Bronchial epithelial cell (primary cell): ENCODE measurements around the gene ZNF70. TPM values are rescaled to one million over a fixed set of nuclear protein-coding genes. Genes with fewer than 3 reads are reported as not detected.
A peak's percentile ranks its signal among the peaks of the same experiment; 100 is the strongest.

Experiments
- DNase-seq: peaks from one replicate; pipeline ENCODE4 v3.0.0-alpha.2; 2010; ENCODE audit warnings: low read depth
- FAIRE-seq: peaks from 2 replicates; lab custom pipeline; 2011; peaks lifted over from hg19 to GRCh38; lab: Jason Lieb, UNC
- H3K27me3 ChIP-seq: 2 replicates; pipeline ENCODE4 v1.5.1; 2011; ENCODE audit warnings: low read length; ENCODE audit not compliant: control insufficient read depth, insufficient read depth
- H3K36me3 ChIP-seq: 2 replicates; pipeline ENCODE4 v1.5.1; 2011; ENCODE audit warnings: low read length; ENCODE audit not compliant: control insufficient read depth, insufficient read depth
- H3K4me3 ChIP-seq: 2 replicates; pipeline ENCODE4 v1.5.1; 2011; ENCODE audit warnings: mild to moderate bottlenecking, low read depth, low read length, control low read depth
- total RNA-seq: library from RNA; depleted of rRNA; stranded (reverse); fragments of >200 nt; gene quantifications from 2 replicates; pipeline ENCODE4 v1.2.1, GENCODE V29; 2014
- TF ChIP-seq, protein P1 (sequence below): IDR thresholded peaks from 2 replicates; pipeline ENCODE4 v1.5.1; 2011; ENCODE audit warnings: mild to moderate bottlenecking, moderate library complexity, low read length, control low read depth, inconsistent platforms; ENCODE audit not compliant: insufficient read depth, severe bottlenecking

The ZNF70 gene
- total RNA-seq, 1 donor from 2014 or later, result 1.3 TPM

GRCh38 chr22:23767303-23767672 is 16.4 kb upstream of the ZNF70 start:
- no peaks in the 10 kb centered on the region for H3K27me3 ChIP-seq
- DNase-seq, result no peak
- TF ChIP-seq, protein P1, sequence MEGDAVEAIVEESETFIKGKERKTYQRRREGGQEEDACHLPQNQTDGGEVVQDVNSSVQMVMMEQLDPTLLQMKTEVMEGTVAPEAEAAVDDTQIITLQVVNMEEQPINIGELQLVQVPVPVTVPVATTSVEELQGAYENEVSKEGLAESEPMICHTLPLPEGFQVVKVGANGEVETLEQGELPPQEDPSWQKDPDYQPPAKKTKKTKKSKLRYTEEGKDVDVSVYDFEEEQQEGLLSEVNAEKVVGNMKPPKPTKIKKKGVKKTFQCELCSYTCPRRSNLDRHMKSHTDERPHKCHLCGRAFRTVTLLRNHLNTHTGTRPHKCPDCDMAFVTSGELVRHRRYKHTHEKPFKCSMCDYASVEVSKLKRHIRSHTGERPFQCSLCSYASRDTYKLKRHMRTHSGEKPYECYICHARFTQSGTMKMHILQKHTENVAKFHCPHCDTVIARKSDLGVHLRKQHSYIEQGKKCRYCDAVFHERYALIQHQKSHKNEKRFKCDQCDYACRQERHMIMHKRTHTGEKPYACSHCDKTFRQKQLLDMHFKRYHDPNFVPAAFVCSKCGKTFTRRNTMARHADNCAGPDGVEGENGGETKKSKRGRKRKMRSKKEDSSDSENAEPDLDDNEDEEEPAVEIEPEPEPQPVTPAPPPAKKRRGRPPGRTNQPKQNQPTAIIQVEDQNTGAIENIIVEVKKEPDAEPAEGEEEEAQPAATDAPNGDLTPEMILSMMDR, result no peak
- FAIRE-seq, result no peak
- peak overlapping the region; percentile 83 for H3K4me3 ChIP-seq
- H3K36me3 ChIP-seq, result no peaks in the 10 kb centered on the region

DNA sequence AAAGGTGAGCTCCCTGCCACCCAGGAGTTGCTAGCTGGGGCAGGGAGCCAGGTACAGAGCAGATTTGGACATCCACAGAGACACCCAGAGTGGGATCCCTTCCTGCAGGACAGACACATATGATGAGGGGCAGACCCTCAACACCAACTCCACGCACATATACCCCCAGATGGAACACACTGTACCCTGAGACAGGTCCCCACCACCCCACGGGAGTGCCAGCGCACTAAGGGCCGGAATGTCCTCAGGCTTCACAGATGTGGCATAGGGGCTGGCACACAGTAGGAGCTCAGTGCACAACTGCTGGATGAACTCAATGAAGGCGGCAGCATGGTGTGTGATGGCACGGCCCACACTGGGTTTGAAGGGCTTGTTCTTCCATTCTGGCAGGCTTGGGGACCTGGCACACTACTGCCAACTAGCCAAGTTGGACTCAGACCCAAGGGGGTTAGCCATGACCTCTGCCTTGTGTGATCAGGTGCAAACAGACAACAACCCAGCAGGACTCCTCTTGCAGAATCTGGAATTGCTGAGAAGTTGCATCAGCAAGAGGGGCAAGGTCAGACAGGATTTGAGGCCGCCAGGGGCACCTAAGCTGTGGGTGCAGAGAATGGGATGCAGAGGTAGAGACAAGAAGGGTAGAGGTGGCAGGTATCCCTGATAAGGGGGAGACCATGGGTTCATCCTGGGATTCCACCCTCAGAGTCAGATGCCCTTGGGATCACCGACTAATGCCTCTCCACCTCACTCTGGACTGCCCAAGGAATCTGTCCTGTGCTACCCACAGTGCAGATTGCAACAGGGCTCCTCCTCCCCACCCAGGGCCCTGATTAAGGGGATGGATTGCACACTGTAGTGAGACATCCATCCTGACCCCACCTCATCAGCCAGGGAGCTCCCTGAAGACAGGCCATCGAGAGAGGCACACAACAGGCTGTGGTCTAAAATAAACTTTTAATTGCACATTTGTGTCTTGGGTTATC is 14.3 kb upstream of the ZNF70 start:
- DNase-seq (no peak), FAIRE-seq (peak; percentile 52)
- H3K27me3 ChIP-seq, result no peaks in the 10 kb centered on the region
- no peaks in the 10 kb centered on the region for H3K36me3 ChIP-seq
- no peak overlapping the region for H3K4me3 ChIP-seq
- TF ChIP-seq, protein P1, result no peak

- TF ChIP-seq, protein P1, result no peak
- no peak for FAIRE-seq
- no peak overlapping the region for H3K4me3 ChIP-seq
- no peaks in the 10 kb centered on the region for H3K36me3 ChIP-seq
- no peaks in the 10 kb centered on the region for H3K27me3 ChIP-seq
- DNase-seq, result no peak
Observed at GRCh38 chr22:23763954-23764353, 13.0 kb upstream of the ZNF70 start.

- TF ChIP-seq, protein P1, result no peak
- Histone ChIP-seq H3K27me3 (no peaks in the 10 kb centered on the region), H3K36me3 (no peaks in the 10 kb centered on the region), H3K4me3 (no peak overlapping the region)
- DNase-seq (no peak), FAIRE-seq (no peak)
Observed at GRCh38 chr22:23763579-23763945, 12.7 kb upstream of the ZNF70 start.

GRCh38 chr22:23762842-23763578 is 12.1 kb upstream of the ZNF70 start, which contains the start of gene C22orf15:
C22orf15 (plus strand) TSS chr22:23762990; CDS start chr22:23763307, 317 bp downstream.
- DNase-seq (no peak), FAIRE-seq (no peak)
- TF ChIP-seq, protein P1, result no peak
- no peaks in the 10 kb centered on the region for H3K36me3 ChIP-seq
- H3K4me3 ChIP-seq, result no peak within 1 kb of the TSS
- H3K27me3 ChIP-seq, result no peaks in the 10 kb centered on the region
